Measurements from ENCODE around the gene ZNF789.

- TF ChIP-seq CTCF (IDR thresholded peaks at IDR 0.05): 0 out of 2 replicates have a peak, but pooled peaks have one; percentile 7
- peak; percentile 84 for TF ChIP-seq POLR2AphosphoS5 (IDR thresholded peaks at IDR 0.05; ENCODE audit: low read depth, low read length)
- peak; percentile 67; the same call in 1 of the 2 replicates for TF ChIP-seq ZBTB33 (IDR thresholded peaks at IDR 0.05; ENCODE audit: borderline replicate concordance, low read depth)
- no peak; the same call in 1 of the 2 replicates for TF ChIP-seq JUND (IDR thresholded peaks at IDR 0.05)
- TF ChIP-seq IRF3 (IDR thresholded peaks at IDR 0.05; ENCODE audit: low read depth, low read length): no peak
Observed at GRCh38 chr7:99438573-99439480, 33.9 kb upstream of the ZNF789 start, which contains the start of the genes CPSF4 and PTCD1.
